Testis (tissue), 3 donors: ENCODE data around the gene RAB3GAP2. TPM values are rescaled to one million over a fixed set of nuclear protein-coding genes. Genes with fewer than 3 reads are reported as not detected.

ENCODE experiments used
- DNase-seq: peaks from one replicate; pipeline ENCODE4 v3.0.0-alpha.2; 2019
- H3K27ac ChIP-seq, 2 donors: fragments of 200-600 bp; sonication (generic); one replicate each; pipeline ENCODE4 v1.5.1; 2019
- H3K27me3 ChIP-seq: fragments of 200-600 bp; sonication (generic); one replicate; pipeline ENCODE4 v1.5.1; 2019
- H3K36me3 ChIP-seq: fragments of 200-600 bp; sonication (generic); one replicate; pipeline ENCODE4 v1.5.1; 2017; ENCODE audit warnings: low read depth; ENCODE audit errors: missing control alignments
- H3K4me1 ChIP-seq: fragments of 200-600 bp; sonication (generic); one replicate; pipeline ENCODE4 v1.5.1; 2019
- H3K4me3 ChIP-seq, 2 donors: fragments of 200-600 bp; sonication (generic); one replicate each; pipeline ENCODE4 v1.5.1; 2017 to 2019
- H3K9me3 ChIP-seq: fragments of 200-600 bp; sonication (generic); one replicate; pipeline ENCODE4 v1.5.1; 2017
- POLR2A ChIP-seq: fragments of 450-650 bp; IDR thresholded peaks from one replicate; pipeline ENCODE4 v1.6.1; 2017; ENCODE audit warnings: antibody characterized with exemption, mild to moderate bottlenecking, moderate library complexity
- WGBS, 2 donors: methylation state at CpG; one replicate each; pipeline ENCODE4 v1.1.5; 2018; 5-methylcytosine and 5-hydroxymethylcytosine counted together
- intact Hi-C: fragments of 100-400 bp; cut with DNase I; formaldehyde crosslinking; loops from one replicate; pipeline ENCODE4 v1.15.1; 2023; ENCODE audit warnings: low total_unique reads
- polyA plus RNA-seq: library from polyadenylated mRNA; stranded (reverse); fragments of 350-450 nt; fragmentation: Illumina TruSeq; extraction: RNeasy Lipid Tissue Mini Kit (QIAGEN cat#74804); gene quantifications from one replicate; pipeline ENCODE4 v1.2.3, GENCODE V29; 2014; ENCODE audit warnings: low read depth, low replicate concordance; ENCODE audit not compliant: insufficient read depth
- total RNA-seq, 2 donors: library from RNA; depleted of rRNA; stranded (reverse); fragments of >200 nt; gene quantifications; one replicate each; pipeline ENCODE4 v1.2.3, GENCODE V29; 2016
- TF ChIP-seq, protein P1 (sequence below), 3 experiments: fragments of 450-650 bp in 2 of 3; fragments of 200-600 bp in 1 of 3; sonication (generic) in 1 of 3; IDR thresholded peaks; one replicate each; pipeline ENCODE4 v1.5.1; 2016 to 2019; ENCODE audit warnings: antibody characterized with exemption in 3 of 3, mild to moderate bottlenecking in 2 of 3, moderate library complexity in 1 of 3

RAB3GAP2 gene
- total and polyA plus RNA-seq, 3 donors from 2014 or later = 17.9 to 28.7 (median 24.6) TPM

DNA sequence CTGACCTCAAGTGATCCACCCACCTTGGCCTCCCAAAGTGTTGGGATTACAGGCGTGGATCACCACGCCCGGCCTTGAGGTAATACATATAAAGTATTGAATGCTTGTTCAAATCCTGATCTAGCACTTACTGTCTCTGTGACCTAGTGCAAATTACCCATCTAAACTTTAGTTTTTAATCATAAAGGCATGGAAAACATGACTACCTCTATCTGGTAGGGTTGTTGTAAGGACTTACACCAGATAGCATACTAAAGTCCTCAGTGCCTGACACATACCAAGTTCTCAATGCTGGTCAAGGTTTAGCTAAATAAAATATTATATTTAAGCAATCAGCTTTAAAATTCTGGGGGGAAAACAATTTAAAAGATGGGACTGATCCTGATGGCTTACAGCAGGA, 38.3 kb downstream of the RAB3GAP2 start:
- 94 to 96% methylated on average over 3 of the region's 3 CpGs for WGBS, 2 donors
- Histone ChIP-seq H3K36me3 (no peaks in the 10 kb centered on the region), H3K9me3 (no peaks in the 10 kb centered on the region), H3K27ac (no peak overlapping the region), H3K4me3 (no peak overlapping the region), H3K27me3 (no peaks in the 10 kb centered on the region), H3K4me1 (no peaks in the 10 kb centered on the region)
- intact Hi-C loops = no loop called here
- DNase-seq = no peak
- no peak for TF ChIP-seq POLR2A
- TF ChIP-seq, protein P1, sequence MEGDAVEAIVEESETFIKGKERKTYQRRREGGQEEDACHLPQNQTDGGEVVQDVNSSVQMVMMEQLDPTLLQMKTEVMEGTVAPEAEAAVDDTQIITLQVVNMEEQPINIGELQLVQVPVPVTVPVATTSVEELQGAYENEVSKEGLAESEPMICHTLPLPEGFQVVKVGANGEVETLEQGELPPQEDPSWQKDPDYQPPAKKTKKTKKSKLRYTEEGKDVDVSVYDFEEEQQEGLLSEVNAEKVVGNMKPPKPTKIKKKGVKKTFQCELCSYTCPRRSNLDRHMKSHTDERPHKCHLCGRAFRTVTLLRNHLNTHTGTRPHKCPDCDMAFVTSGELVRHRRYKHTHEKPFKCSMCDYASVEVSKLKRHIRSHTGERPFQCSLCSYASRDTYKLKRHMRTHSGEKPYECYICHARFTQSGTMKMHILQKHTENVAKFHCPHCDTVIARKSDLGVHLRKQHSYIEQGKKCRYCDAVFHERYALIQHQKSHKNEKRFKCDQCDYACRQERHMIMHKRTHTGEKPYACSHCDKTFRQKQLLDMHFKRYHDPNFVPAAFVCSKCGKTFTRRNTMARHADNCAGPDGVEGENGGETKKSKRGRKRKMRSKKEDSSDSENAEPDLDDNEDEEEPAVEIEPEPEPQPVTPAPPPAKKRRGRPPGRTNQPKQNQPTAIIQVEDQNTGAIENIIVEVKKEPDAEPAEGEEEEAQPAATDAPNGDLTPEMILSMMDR (IDR thresholded peaks at IDR 0.05) = no peak

DNA sequence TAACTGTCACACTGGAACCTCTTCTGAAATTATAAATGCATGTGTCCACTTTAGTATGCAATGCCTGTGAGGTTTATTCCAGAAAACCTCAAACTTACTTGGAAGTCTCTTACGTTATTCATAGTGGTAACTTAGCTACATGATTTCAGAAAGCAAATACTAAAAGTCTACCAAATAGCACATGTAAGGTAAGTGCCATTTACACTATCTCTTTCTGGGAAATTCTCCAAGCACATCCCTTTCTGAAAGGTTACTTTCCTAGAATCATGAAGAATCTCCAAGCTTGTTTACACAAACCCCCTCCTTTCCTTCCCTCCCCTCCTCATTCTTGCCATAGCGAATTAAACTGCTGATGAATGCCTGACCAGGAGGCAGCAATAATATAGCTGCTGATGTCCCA, 42.5 kb downstream of the RAB3GAP2 start:
- no peak for DNase-seq
- 63 to 84% methylated on average over 2 of the region's 2 CpGs for WGBS, 2 donors
- intact Hi-C loops = no loop called here
- Histone ChIP-seq H3K4me1 (no peaks in the 10 kb centered on the region), H3K9me3 (no peaks in the 10 kb centered on the region), H3K27ac (no peak overlapping the region), H3K36me3 (no peaks in the 10 kb centered on the region), H3K27me3 (no peaks in the 10 kb centered on the region), H3K4me3 (no peak overlapping the region)
- no peak for TF ChIP-seq POLR2A
- TF ChIP-seq, protein P1 (IDR thresholded peaks at IDR 0.05) = no peak

DNA sequence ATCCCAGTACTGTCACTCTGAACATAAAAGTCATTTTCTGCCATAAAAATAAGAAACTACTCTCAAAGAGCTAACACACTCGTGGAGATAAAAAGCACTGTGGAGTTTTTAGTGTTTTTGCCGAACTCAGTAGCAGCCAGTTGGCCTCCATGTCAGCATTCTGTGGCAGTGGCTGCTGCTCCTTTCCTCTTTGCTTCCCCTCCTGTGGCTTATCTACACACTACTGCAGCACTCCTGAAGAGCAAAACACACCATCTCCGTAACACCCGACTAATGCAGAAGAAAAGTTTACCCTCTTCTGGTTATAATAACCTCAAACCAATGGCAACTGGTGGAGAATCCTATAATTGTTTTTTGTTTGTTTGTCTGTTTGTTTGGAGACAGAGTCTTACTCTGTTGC, 44.9 kb downstream of the RAB3GAP2 start:
- WGBS, 2 donors = 69 to 77% methylated on average over 4 of the region's 4 CpGs
- H3K9me3 ChIP-seq = no peaks in the 10 kb centered on the region
- H3K27ac ChIP-seq = no peak overlapping the region
- H3K27me3 ChIP-seq = no peaks in the 10 kb centered on the region
- H3K4me3 ChIP-seq = no peak overlapping the region
- H3K4me1 ChIP-seq = no peaks in the 10 kb centered on the region
- DNase-seq = no peak
- H3K36me3 ChIP-seq = no peaks in the 10 kb centered on the region
- no peak for TF ChIP-seq POLR2A
- TF ChIP-seq, protein P1 (IDR thresholded peaks at IDR 0.05) = no peak
- intact Hi-C loops = no loop called here

DNA sequence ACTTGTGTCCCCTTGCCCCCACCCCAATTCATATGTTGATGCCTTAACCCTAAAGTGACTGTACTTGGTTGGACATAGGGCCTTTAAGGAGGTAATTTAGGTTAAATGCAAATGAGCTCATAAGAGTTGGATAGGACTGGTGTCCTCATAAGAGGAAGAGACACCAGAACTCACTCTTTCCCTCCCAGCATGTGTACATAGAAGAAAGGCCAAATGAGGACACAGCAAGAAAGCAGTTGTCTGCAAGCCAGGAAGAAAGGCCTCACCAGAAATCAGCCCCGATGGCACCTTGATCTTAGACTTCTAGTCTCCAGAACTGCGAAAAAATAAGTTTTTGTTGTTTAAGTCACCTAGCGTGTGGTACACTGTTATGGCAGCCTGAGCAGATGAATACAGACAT, 45.5 kb downstream of the RAB3GAP2 start:
- Histone ChIP-seq H3K27ac (no peak overlapping the region), H3K27me3 (no peaks in the 10 kb centered on the region), H3K9me3 (no peaks in the 10 kb centered on the region), H3K4me3 (no peak overlapping the region), H3K36me3 (no peaks in the 10 kb centered on the region), H3K4me1 (no peaks in the 10 kb centered on the region)
- DNase-seq = no peak
- 75 to 78% methylated on average over 3 of the region's 3 CpGs for WGBS, 2 donors
- intact Hi-C loops = no loop called here
- no peak for TF ChIP-seq POLR2A
- TF ChIP-seq, protein P1 (IDR thresholded peaks at IDR 0.05) = no peak

DNA sequence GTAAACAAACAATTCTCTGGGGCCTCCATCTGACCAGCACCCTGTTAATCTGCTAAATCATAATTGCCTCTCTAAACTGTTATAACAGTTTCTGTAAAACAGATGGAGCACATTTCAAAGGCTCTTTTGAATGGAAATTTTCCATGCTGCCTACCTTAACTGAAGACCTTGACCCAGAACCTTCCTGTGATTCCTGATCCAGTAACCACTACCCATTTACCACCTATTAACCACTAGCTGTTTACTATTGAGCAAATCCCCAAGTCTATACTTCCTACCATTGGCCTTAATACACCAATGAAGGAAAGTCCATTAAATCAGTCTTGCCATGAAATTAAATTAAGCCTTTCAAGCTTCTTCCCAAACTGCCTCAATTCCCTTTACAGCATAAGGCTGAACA, 46.3 kb downstream of the RAB3GAP2 start:
- Histone ChIP-seq H3K36me3 (no peaks in the 10 kb centered on the region), H3K27me3 (no peaks in the 10 kb centered on the region), H3K4me1 (no peaks in the 10 kb centered on the region), H3K9me3 (no peaks in the 10 kb centered on the region), H3K27ac (no peak overlapping the region), H3K4me3 (no peak overlapping the region)
- intact Hi-C loops = no loop called here
- no peak for DNase-seq
- TF ChIP-seq, protein P1 (IDR thresholded peaks at IDR 0.05) = no peak
- no peak for TF ChIP-seq POLR2A
